Body of pancreas (tissue), 4 donors: ENCODE measurements around the gene RASGRP4. TPM values are rescaled to one million over a fixed set of nuclear protein-coding genes. Genes with fewer than 3 reads are reported as not detected.
A peak's percentile ranks its signal among the peaks of the same experiment; 100 is the strongest.
"Not testable (repeated sequence)": the region's sequence is repeated elsewhere in the genome, so short reads cannot be mapped to it uniquely, and the experiment has no call there.

Experiments used
- ATAC-seq: fragments of 150-250 bp; one replicate; pipeline ENCODE4 v1.9.1; 2016
- DNase-seq, 4 donors: peaks; one replicate each; pipeline ENCODE4 v3.0.0-alpha.2; 2019
- H3K27ac ChIP-seq, 4 donors: fragments of 200-600 bp; sonication (generic); 1 replicate in 3 of 4; 2 replicates in 1 of 4; pipeline versions ENCODE4 v1.5.1 to v1.6.1; 2016 to 2019; ENCODE audit warnings: mild to moderate bottlenecking in 1 of 4, mixed read lengths in 1 of 4, moderate library complexity in 1 of 4
- H3K27me3 ChIP-seq, 2 donors: fragments of 200-600 bp; sonication (generic); one replicate each; pipeline ENCODE4 v1.6.0; 2016; ENCODE audit warnings: mild to moderate bottlenecking in 1 of 2
- H3K36me3 ChIP-seq, 2 donors: fragments of 200-600 bp; sonication (generic); replicated peaks in 1 of 2; 2 replicates each; pipeline ENCODE4 v1.5.1; 2016; ENCODE audit warnings: low read depth in 2 of 2; ENCODE audit not compliant: insufficient read depth in 1 of 2
- H3K4me1 ChIP-seq: fragments of 200-600 bp; sonication (generic); one replicate; pipeline ENCODE4 v1.6.0; 2016
- H3K4me3 ChIP-seq, 2 donors: fragments of 200-600 bp; sonication (generic); 1 replicate in 1 of 2; 2 replicates in 1 of 2; pipeline ENCODE4 v1.5.1; 2016 to 2019
- H3K9me3 ChIP-seq, 3 donors: fragments of 200-600 bp; sonication (generic); 1 replicate in 2 of 3; 2 replicates in 1 of 3; pipeline ENCODE4 v1.5.1; 2016
- CTCF ChIP-seq, 7 experiments: fragments of 450-650 bp in 4 of 7; fragments of 200-600 bp in 3 of 7; sonication (generic) in 3 of 7; IDR thresholded peaks; one replicate each; pipeline ENCODE4 v1.5.1; 2016 to 2019; ENCODE audit warnings: antibody characterized with exemption in 7 of 7
- POLR2A ChIP-seq, 3 donors: fragments of 450-650 bp; IDR thresholded peaks; one replicate each; pipeline ENCODE4 v1.6.1; 2016; ENCODE audit warnings: antibody characterized with exemption in 3 of 3, mild to moderate bottlenecking in 2 of 3
- WGBS, 2 donors: methylation state at CpG; one replicate each; pipeline ENCODE4 v1.1.5; 2017; 5-methylcytosine and 5-hydroxymethylcytosine counted together
- intact Hi-C: fragments of 100-400 bp; cut with DNase I; formaldehyde crosslinking; loops from one replicate; pipeline ENCODE4 v1.15.1; 2023
- total RNA-seq, 2 donors: library from RNA; depleted of rRNA; stranded (reverse); fragments of >200 nt; gene quantifications; one replicate each; pipeline ENCODE4 v1.1.0, GENCODE V29; 2016

The RASGRP4 gene
- total RNA-seq, 2 donors from 2014 or later, result 1.6 to 4.6 TPM

GRCh38 chr19:38433268-38433733 lies 7.3 kb upstream of the RASGRP4 start, which contains the start of gene RYR1:
RYR1 (plus strand) TSS chr19:38433691; CDS start chr19:38433830, 139 bp downstream.
- TF ChIP-seq CTCF (IDR thresholded peaks at IDR 0.05) (no peak), POLR2A (IDR thresholded peaks at IDR 0.05) (no peak)
- WGBS, 2 donors, result 12% methylated on average over 20 of the region's 20 CpGs; no CpG with 5 or more reads in 1 of the 2 donors
- H3K36me3 ChIP-seq, result no peaks in the 10 kb centered on the region
- H3K27me3 ChIP-seq, result peaks cover 0 to 10% of the 10 kb centered on the region in 2 donors
- no peak within 1 kb of the TSS for H3K27ac ChIP-seq
- H3K4me3 ChIP-seq, result no peak within 1 kb of the TSS
- ATAC-seq, result no peak
- intact Hi-C loops, result no loop called here
- no peaks in the 10 kb centered on the region for H3K9me3 ChIP-seq
- no peaks in the 10 kb centered on the region for H3K4me1 ChIP-seq
- DNase-seq, result peak in 3 of 4 donors; percentile 38 to 56 (median 45)

DNA sequence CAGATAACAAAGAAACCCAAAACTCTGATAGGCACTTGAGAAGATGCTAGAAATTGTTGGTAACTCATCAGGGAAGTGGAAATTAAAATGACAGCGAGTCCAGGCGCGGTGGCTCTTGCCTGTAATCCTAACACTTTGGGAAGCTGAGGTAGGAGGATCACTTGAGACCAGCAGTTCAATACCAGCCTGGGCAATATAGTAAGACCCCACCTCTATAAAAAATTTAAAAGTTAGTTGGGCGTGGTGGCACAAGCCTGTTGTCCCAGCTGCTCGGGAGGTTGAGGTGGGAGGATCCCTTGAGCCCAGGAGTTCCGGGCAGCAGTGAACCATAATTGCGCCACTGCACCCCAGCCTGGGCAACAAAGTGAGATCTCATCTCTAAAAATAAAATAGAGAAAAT lies 4.9 kb upstream of the RASGRP4 start:
- no peak for TF ChIP-seq POLR2A (IDR thresholded peaks at IDR 0.05)
- no peak for TF ChIP-seq CTCF (IDR thresholded peaks at IDR 0.05)
- peaks cover 0 to 10% of the 10 kb centered on the region in 2 donors for H3K27me3 ChIP-seq
- intact Hi-C loops, result no loop called here
- DNase-seq (no peak), ATAC-seq (no peak)
- H3K36me3 ChIP-seq, result no peaks in the 10 kb centered on the region
- no peak overlapping the region for H3K27ac ChIP-seq
- H3K9me3 ChIP-seq, result no peaks in the 10 kb centered on the region
- H3K4me1 ChIP-seq, result no peaks in the 10 kb centered on the region
- WGBS, 2 donors, result 61 to 74% methylated on average over 7 of the region's 7 CpGs
- no peak overlapping the region for H3K4me3 ChIP-seq

- no peak for ATAC-seq
- no peak overlapping the region for H3K27ac ChIP-seq
- TF ChIP-seq CTCF (IDR thresholded peaks at IDR 0.05) (no peak), POLR2A (IDR thresholded peaks at IDR 0.05) (no peak)
- no peaks in the 10 kb centered on the region for H3K4me1 ChIP-seq
- intact Hi-C loops, result no loop called here
- H3K36me3 ChIP-seq, result no peaks in the 10 kb centered on the region
- 65 to 68% methylated on average over 2 of the region's 2 CpGs for WGBS, 2 donors
- H3K27me3 ChIP-seq, result peaks cover 0 to 9% of the 10 kb centered on the region in 2 donors
- no peak overlapping the region for H3K4me3 ChIP-seq
- DNase-seq, result no peak
- H3K9me3 ChIP-seq, result no peaks in the 10 kb centered on the region
Measured at GRCh38 chr19:38429811-38430156, 3.8 kb upstream of the RASGRP4 start.

- Histone ChIP-seq H3K4me3 (no peak overlapping the region), H3K27ac (no peak overlapping the region), H3K36me3 (no peaks in the 10 kb centered on the region), H3K9me3 (no peaks in the 10 kb centered on the region), H3K4me1 (no peaks in the 10 kb centered on the region), H3K27me3 (peaks cover 0 to 3% of the 10 kb centered on the region in 2 donors)
- no peak for ATAC-seq
- no peak for DNase-seq
- intact Hi-C loops, result no loop called here
- 35 to 47% methylated on average over 14 of the region's 14 CpGs for WGBS, 2 donors
- TF ChIP-seq CTCF (IDR thresholded peaks at IDR 0.05) (no peak), POLR2A (IDR thresholded peaks at IDR 0.05) (no peak)
Measured at GRCh38 chr19:38429055-38429810, 3.2 kb upstream of the RASGRP4 start.

GRCh38 chr19:38427035-38427677 lies 1.1 kb upstream of the RASGRP4 start:
- H3K4me3 ChIP-seq, H3K9me3 ChIP-seq, H3K27ac ChIP-seq, ATAC-seq, H3K4me1 ChIP-seq, H3K36me3 ChIP-seq, H3K27me3 ChIP-seq, DNase-seq, intact Hi-C loops: not testable (repeated sequence)
- 58 to 63% methylated on average over 15 to 17 of the region's 17 CpGs for WGBS, 2 donors
